Fibroblast of skin of abdomen (primary cell): ENCODE data around the gene SLC7A10.

Experiments used
- DNase-seq: peaks from one replicate; pipeline ENCODE4 v3.0.0-alpha.2; 2013

Gene SLC7A10

GRCh38 chr19:33254245-33254824, 28.7 kb upstream of the SLC7A10 start:
- no peak for DNase-seq

GRCh38 chr19:33252971-33253370, 27.3 kb upstream of the SLC7A10 start:
- DNase-seq: no peak

GRCh38 chr19:33252418-33252962, 26.8 kb upstream of the SLC7A10 start:
- DNase-seq: no peak

GRCh38 chr19:33251526-33252090, 26.0 kb upstream of the SLC7A10 start:
- DNase-seq: no peak

GRCh38 chr19:33251076-33251475, 25.4 kb upstream of the SLC7A10 start:
- DNase-seq: no peak

- DNase-seq: no peak
Measured at GRCh38 chr19:33250500-33250899, 24.9 kb upstream of the SLC7A10 start.

GRCh38 chr19:33249740-33250366, 24.2 kb upstream of the SLC7A10 start:
- DNase-seq: no peak

- DNase-seq: no peak
Measured at GRCh38 chr19:33248954-33249613, 23.4 kb upstream of the SLC7A10 start.

GRCh38 chr19:33248553-33248953, 22.9 kb upstream of the SLC7A10 start:
- DNase-seq: no peak

- no peak for DNase-seq
Measured at GRCh38 chr19:33248104-33248503, 22.5 kb upstream of the SLC7A10 start.

GRCh38 chr19:33247441-33247819, 21.8 kb upstream of the SLC7A10 start:
- no peak for DNase-seq

- no peak for DNase-seq
Measured at GRCh38 chr19:33246709-33247440, 21.2 kb upstream of the SLC7A10 start.

GRCh38 chr19:33245948-33246708, 20.5 kb upstream of the SLC7A10 start:
- no peak for DNase-seq

GRCh38 chr19:33242911-33243310, 17.3 kb upstream of the SLC7A10 start:
- DNase-seq: no peak

GRCh38 chr19:33242131-33242530, 16.5 kb upstream of the SLC7A10 start:
- no peak for DNase-seq

GRCh38 chr19:33241530-33242101, 16.0 kb upstream of the SLC7A10 start:
- no peak for DNase-seq

- DNase-seq: no peak
Measured at GRCh38 chr19:33241091-33241529, 15.5 kb upstream of the SLC7A10 start.

GRCh38 chr19:33240181-33240771, 14.6 kb upstream of the SLC7A10 start:
- DNase-seq: no peak

GRCh38 chr19:33239223-33239975, 13.7 kb upstream of the SLC7A10 start:
- no peak for DNase-seq

- DNase-seq: no peak
Measured at GRCh38 chr19:33238481-33239149, 13.0 kb upstream of the SLC7A10 start.
